Loucy (cell line): ENCODE measurements around the gene CCN2.

Source experiments
- H2AFZ ChIP-seq: fragments of 200-600 bp; sonication (generic); 2 replicates; pipeline ENCODE4 v1.6.0; 2016; ENCODE audit warnings: antibody characterized with exemption, mild to moderate bottlenecking, low read length, moderate library complexity
- H3F3A ChIP-seq: fragments of 200-600 bp; 2 replicates; pipeline ENCODE4 v1.6.0; 2016; ENCODE audit warnings: antibody characterized with exemption, low read depth, mild to moderate bottlenecking
- H3K27me3 ChIP-seq: fragments of 200-600 bp; sonication (generic); 2 replicates; pipeline ENCODE4 v1.6.1; 2014; ENCODE audit warnings: low read length, mild to moderate bottlenecking; ENCODE audit not compliant: insufficient read depth, poor library complexity, severe bottlenecking
- H3K36me3 ChIP-seq: fragments of 200-600 bp; sonication (generic); 2 replicates; pipeline ENCODE4 v1.6.1; 2016; ENCODE audit warnings: low read length; ENCODE audit not compliant: insufficient read depth
- H3K4me1 ChIP-seq: fragments of 200-600 bp; sonication (generic); 2 replicates; pipeline ENCODE4 v1.5.1; 2014; ENCODE audit warnings: low read length, mild to moderate bottlenecking; ENCODE audit not compliant: insufficient read depth, poor library complexity, severe bottlenecking
- H3K4me2 ChIP-seq: fragments of 200-600 bp; sonication (generic); 2 replicates; pipeline ENCODE4 v1.6.0; 2014; ENCODE audit warnings: antibody characterized with exemption, low read length, low read depth, mild to moderate bottlenecking; ENCODE audit not compliant: poor library complexity, severe bottlenecking
- H3K4me3 ChIP-seq: fragments of 200-600 bp; sonication (generic); 2 replicates; pipeline ENCODE4 v1.5.1; 2014; ENCODE audit warnings: low read length, mild to moderate bottlenecking, mixed read lengths; ENCODE audit not compliant: poor library complexity, severe bottlenecking
- H3K79me2 ChIP-seq: fragments of 200-600 bp; sonication (generic); 2 replicates; pipeline ENCODE4 v1.6.1; 2014; ENCODE audit warnings: low read length; ENCODE audit not compliant: insufficient read depth
- H3K9ac ChIP-seq: fragments of 200-600 bp; sonication (generic); 2 replicates; pipeline ENCODE4 v1.6.0; 2014; ENCODE audit warnings: mild to moderate bottlenecking, low read depth, low read length, moderate library complexity; ENCODE audit not compliant: poor library complexity, severe bottlenecking
- H3K9me2 ChIP-seq: fragments of 200-600 bp; sonication (generic); replicated peaks from 2 replicates; pipeline ENCODE4 v1.6.1; 2016; ENCODE audit warnings: low read depth, low read length, mixed read lengths
- H3K9me3 ChIP-seq: fragments of 200-600 bp; sonication (generic); 2 replicates; pipeline ENCODE4 v1.6.1; 2014; ENCODE audit warnings: mild to moderate bottlenecking, antibody characterized with exemption, low read length, low read depth; ENCODE audit not compliant: insufficient read depth
- H4K20me1 ChIP-seq: fragments of 200-600 bp; sonication (generic); 2 replicates; pipeline ENCODE4 v1.6.0; 2014; ENCODE audit warnings: antibody characterized with exemption, low read length, mild to moderate bottlenecking; ENCODE audit not compliant: insufficient read depth, poor library complexity, severe bottlenecking
- EZH2phosphoT487 ChIP-seq: fragments of 200-600 bp; IDR thresholded peaks from 2 replicates; pipeline ENCODE4 v1.6.1; 2018; ENCODE audit warnings: antibody characterized with exemption, mild to moderate bottlenecking, moderate library complexity, borderline replicate concordance
- TF ChIP-seq, protein P1 (sequence below): fragments of 200-600 bp; sonication (generic); conservative IDR thresholded peaks from 2 replicates; pipeline ENCODE4 v1.5.1; 2014; ENCODE audit warnings: mild to moderate bottlenecking, antibody characterized with exemption, low read length

The CCN2 gene

GRCh38 chr6:131972741-131973140, 21.6 kb upstream of the CCN2 start:
- peaks cover 23% of the 10 kb centered on the region for H3K4me1 ChIP-seq

DNA sequence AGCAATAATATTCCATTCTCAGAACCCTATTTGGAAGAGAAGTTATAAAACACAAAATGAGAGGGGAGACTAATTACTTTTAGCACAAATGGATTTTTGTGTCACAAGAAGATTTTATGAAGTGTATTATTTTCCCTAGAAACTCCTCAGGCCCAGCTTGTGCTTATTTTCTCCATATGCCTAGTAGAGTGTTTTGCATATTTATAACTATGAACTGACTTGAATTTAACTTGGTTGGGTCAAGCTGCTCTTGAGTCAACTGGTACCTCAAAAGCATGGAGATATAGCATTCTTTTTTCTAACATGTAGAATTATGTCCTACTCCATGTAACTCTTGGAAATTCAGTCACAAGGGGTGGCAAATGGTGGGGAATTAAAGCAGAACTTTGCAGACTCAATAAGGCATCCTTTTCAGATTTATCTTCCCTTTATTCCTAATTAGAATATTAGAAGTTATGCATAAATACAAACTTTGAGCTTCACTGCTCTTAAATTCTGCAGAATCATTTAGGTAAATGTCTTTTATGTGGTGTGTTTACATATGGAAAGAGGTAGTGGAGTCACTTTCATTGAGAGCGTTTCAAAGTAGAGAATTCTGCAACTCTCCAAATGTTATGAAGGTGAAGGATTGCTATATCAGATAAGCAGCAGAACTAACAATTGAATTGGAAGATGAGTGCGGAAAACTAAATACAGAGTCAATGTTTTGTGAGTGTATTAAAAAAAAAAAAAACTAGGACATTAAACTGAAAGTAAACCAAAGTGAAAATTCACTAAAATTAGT, 19.1 kb upstream of the CCN2 start:
- Histone ChIP-seq H3K4me2 (peak overlapping the region; percentile 41), H3K27me3 (no peaks in the 10 kb centered on the region), H3K4me3 (no peak overlapping the region), H3K4me1 (peaks cover 23% of the 10 kb centered on the region), H3K9me2 (no peaks in the 10 kb centered on the region), H3K9me3 (no peaks in the 10 kb centered on the region), H3K9ac (no peak overlapping the region), H3K36me3 (no peaks in the 10 kb centered on the region), H3F3A (no peaks in the 10 kb centered on the region), H2AFZ (peak overlapping the region; percentile 31; the same call in 1 of the 2 replicates), H3K79me2 (no peaks in the 10 kb centered on the region), H4K20me1 (no peaks in the 10 kb centered on the region)
- TF ChIP-seq, protein P1, sequence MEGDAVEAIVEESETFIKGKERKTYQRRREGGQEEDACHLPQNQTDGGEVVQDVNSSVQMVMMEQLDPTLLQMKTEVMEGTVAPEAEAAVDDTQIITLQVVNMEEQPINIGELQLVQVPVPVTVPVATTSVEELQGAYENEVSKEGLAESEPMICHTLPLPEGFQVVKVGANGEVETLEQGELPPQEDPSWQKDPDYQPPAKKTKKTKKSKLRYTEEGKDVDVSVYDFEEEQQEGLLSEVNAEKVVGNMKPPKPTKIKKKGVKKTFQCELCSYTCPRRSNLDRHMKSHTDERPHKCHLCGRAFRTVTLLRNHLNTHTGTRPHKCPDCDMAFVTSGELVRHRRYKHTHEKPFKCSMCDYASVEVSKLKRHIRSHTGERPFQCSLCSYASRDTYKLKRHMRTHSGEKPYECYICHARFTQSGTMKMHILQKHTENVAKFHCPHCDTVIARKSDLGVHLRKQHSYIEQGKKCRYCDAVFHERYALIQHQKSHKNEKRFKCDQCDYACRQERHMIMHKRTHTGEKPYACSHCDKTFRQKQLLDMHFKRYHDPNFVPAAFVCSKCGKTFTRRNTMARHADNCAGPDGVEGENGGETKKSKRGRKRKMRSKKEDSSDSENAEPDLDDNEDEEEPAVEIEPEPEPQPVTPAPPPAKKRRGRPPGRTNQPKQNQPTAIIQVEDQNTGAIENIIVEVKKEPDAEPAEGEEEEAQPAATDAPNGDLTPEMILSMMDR, result no peak
- no peak for TF ChIP-seq EZH2phosphoT487

More at GRCh38 chr6:131972741-131973140, 21.6 kb upstream of the CCN2 start:
- H3F3A ChIP-seq, result no peaks in the 10 kb centered on the region
- no peaks in the 10 kb centered on the region for H3K27me3 ChIP-seq
- TF ChIP-seq, protein P1, result no peak
- no peak for TF ChIP-seq EZH2phosphoT487
- no peaks in the 10 kb centered on the region for H3K9me2 ChIP-seq
- H3K4me3 ChIP-seq, result no peak overlapping the region
- H3K9ac ChIP-seq, result no peak overlapping the region
- no peaks in the 10 kb centered on the region for H3K9me3 ChIP-seq
- H4K20me1 ChIP-seq, result no peaks in the 10 kb centered on the region
- H2AFZ ChIP-seq, result no peak overlapping the region
- H3K79me2 ChIP-seq, result no peaks in the 10 kb centered on the region
- H3K36me3 ChIP-seq, result no peaks in the 10 kb centered on the region
- no peak overlapping the region for H3K4me2 ChIP-seq

DNA sequence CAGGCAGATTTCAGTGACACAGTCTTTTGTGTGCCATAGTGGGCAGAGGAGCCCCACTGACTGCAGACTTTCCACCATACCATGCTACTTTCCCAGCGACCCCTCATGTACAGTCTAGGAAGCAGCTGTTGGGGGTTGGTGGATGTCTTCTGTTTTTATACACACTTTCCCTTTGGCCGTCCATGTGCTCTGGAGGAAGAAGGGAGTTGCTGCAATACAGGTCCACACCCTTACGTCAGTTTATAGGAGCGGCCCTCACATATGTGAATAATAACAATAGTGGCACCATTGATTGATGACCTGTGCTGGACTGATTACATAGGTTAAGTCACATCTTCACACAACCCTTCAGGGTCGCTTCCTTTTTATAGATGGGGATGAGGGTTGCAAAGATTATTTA, 17.5 kb upstream of the CCN2 start:
- no peaks in the 10 kb centered on the region for H4K20me1 ChIP-seq
- no peak overlapping the region for H3K9ac ChIP-seq
- H3K9me2 ChIP-seq, result no peaks in the 10 kb centered on the region
- no peak overlapping the region for H3K4me3 ChIP-seq
- H3K36me3 ChIP-seq, result no peaks in the 10 kb centered on the region
- no peak overlapping the region for H3K4me2 ChIP-seq
- no peaks in the 10 kb centered on the region for H3K27me3 ChIP-seq
- H3K79me2 ChIP-seq, result no peaks in the 10 kb centered on the region
- no peaks in the 10 kb centered on the region for H3F3A ChIP-seq
- peaks cover 23% of the 10 kb centered on the region for H3K4me1 ChIP-seq
- no peaks in the 10 kb centered on the region for H3K9me3 ChIP-seq
- H2AFZ ChIP-seq, result no peak overlapping the region
- TF ChIP-seq EZH2phosphoT487, result no peak
- TF ChIP-seq, protein P1, result no peak
